Measurements from ENCODE around the gene LRP11. TPM values are rescaled to one million over a fixed set of nuclear protein-coding genes. Genes with fewer than 3 reads are reported as not detected.

LRP11 gene
- polyA plus RNA-seq, 2 of the 4 experiments (the other 2 are of a cell fraction), result 48.9 to 57.7 TPM

DNA sequence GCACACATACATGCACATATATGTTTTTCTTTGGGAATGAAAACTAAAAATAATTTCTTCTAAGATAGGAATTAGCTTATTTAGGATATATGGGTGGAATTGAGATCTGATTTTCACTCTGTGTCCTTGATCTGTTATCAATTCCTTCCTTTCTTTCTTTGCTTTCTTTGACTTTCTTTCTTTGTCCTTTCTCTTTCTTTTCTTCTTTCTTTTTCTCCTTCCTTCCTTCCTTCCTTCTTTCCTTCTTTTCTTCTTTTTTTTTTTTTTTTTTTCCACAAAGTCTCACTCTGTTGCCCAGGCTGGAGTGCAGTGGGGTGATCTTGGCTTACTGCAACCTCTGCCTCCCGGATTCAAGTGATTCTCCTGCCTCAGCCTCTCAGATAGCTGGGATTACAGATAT lies 86.5 kb downstream of the LRP11 start:
- FAIRE-seq (no peak), DNase-seq (ENCODE audit: low read depth in 1 of 2, low spot score in 1 of 2) (no peak), ATAC-seq (no peak)
- Histone ChIP-seq H3K4me1 (no peaks in the 10 kb centered on the region), H3K4me3 (no peak overlapping the region), H3K9me3 (no peaks in the 10 kb centered on the region), H3K4me2 (no peak overlapping the region), H3K27ac (no peak overlapping the region)
- ChIA-PET POLR2A (no interaction called here), CTCF (no interaction called here)
- no CpG with 5 or more reads among the region's 1 CpG for WGBS (ENCODE audit: missing lambda C conversion rate)
- no peak for TF ChIP-seq RARB (CRISPR knock-in tag; IDR thresholded peaks at IDR 0.05)
- TF ChIP-seq EP300 (IDR thresholded peaks at IDR 0.05), result no peak
- TF ChIP-seq ESRRA (IDR thresholded peaks at IDR 0.05; ENCODE audit: borderline replicate concordance, low read length), result no peak
- no peak for TF ChIP-seq SMC3 (IDR thresholded peaks at IDR 0.05)
- no peak for TF ChIP-seq FOSB (CRISPR knock-in tag; IDR thresholded peaks at IDR 0.05)
- TF ChIP-seq, protein P1, sequence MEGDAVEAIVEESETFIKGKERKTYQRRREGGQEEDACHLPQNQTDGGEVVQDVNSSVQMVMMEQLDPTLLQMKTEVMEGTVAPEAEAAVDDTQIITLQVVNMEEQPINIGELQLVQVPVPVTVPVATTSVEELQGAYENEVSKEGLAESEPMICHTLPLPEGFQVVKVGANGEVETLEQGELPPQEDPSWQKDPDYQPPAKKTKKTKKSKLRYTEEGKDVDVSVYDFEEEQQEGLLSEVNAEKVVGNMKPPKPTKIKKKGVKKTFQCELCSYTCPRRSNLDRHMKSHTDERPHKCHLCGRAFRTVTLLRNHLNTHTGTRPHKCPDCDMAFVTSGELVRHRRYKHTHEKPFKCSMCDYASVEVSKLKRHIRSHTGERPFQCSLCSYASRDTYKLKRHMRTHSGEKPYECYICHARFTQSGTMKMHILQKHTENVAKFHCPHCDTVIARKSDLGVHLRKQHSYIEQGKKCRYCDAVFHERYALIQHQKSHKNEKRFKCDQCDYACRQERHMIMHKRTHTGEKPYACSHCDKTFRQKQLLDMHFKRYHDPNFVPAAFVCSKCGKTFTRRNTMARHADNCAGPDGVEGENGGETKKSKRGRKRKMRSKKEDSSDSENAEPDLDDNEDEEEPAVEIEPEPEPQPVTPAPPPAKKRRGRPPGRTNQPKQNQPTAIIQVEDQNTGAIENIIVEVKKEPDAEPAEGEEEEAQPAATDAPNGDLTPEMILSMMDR (IDR thresholded peaks at IDR 0.05), result no peak
- no peak for TF ChIP-seq HOXB5 (CRISPR knock-in tag; IDR thresholded peaks at IDR 0.05)
- TF ChIP-seq, protein P2, sequence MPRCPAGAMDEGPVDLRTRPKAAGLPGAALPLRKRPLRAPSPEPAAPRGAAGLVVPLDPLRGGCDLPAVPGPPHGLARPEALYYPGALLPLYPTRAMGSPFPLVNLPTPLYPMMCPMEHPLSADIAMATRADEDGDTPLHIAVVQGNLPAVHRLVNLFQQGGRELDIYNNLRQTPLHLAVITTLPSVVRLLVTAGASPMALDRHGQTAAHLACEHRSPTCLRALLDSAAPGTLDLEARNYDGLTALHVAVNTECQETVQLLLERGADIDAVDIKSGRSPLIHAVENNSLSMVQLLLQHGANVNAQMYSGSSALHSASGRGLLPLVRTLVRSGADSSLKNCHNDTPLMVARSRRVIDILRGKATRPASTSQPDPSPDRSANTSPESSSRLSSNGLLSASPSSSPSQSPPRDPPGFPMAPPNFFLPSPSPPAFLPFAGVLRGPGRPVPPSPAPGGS (IDR thresholded peaks at IDR 0.05), result no peak
- TF ChIP-seq ZFP36 (IDR thresholded peaks at IDR 0.05; ENCODE audit: borderline replicate concordance, partially characterized antibody), result no peak
- TF ChIP-seq RAD21 (conservative IDR thresholded peaks at IDR 0.05 in 1 of 2, IDR thresholded peaks at IDR 0.05 in 1 of 2), result no peak
- TF ChIP-seq JUN (IDR thresholded peaks at IDR 0.05), result no peak
- no peak for TF ChIP-seq GATA3 (IDR thresholded peaks at IDR 0.05; ENCODE audit: borderline replicate concordance)
- no peak for TF ChIP-seq NFE2L2 (conservative IDR thresholded peaks at IDR 0.05; ENCODE audit: low read length)
- no peak for TF ChIP-seq JUNB (IDR thresholded peaks at IDR 0.05)
- no peak for TF ChIP-seq FOSL2 (IDR thresholded peaks at IDR 0.05)
- TF ChIP-seq FOSL2 (CRISPR knock-in tag; IDR thresholded peaks at IDR 0.05), result no peak
- no peak for TF ChIP-seq POLR2A (IDR thresholded peaks at IDR 0.05; ENCODE audit: low read length)

DNA sequence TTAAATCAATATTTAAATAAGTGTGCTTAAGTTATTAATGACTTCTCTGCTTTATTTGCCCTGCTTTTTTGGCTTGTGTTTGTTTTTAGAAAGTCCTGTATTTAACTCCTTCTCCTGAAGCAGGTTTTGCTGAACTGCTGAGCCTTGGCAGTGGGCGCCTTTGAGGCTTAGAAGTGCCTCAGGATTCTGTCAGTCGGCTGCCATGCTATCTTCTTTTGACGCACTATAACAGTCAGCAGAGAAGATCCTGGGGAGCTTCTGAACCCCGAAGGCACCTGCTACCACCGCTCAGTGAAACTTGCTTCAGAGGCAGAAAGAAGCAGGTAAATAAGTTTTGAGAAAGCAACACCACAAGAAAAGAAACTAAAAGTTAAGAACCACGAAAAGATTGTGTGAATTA lies 92.2 kb downstream of the LRP11 start:
- ChIA-PET CTCF (no interaction called here), POLR2A (no interaction called here)
- DNase-seq (ENCODE audit: low read depth in 1 of 2, low spot score in 1 of 2) (no peak), ATAC-seq (no peak), FAIRE-seq (no peak)
- no peaks in the 10 kb centered on the region for H3K9me3 ChIP-seq
- no peak overlapping the region for H3K4me2 ChIP-seq
- H3K4me3 ChIP-seq, result no peak overlapping the region
- 91% methylated on average over 6 of the region's 6 CpGs for WGBS (ENCODE audit: missing lambda C conversion rate)
- no peak overlapping the region for H3K27ac ChIP-seq
- peaks cover 5% of the 10 kb centered on the region; the same call in 1 of the 3 replicates for H3K4me1 ChIP-seq
- no peak for TF ChIP-seq GATA3 (IDR thresholded peaks at IDR 0.05; ENCODE audit: borderline replicate concordance)
- TF ChIP-seq, protein P1 (IDR thresholded peaks at IDR 0.05), result no peak
- TF ChIP-seq EP300 (IDR thresholded peaks at IDR 0.05), result no peak
- TF ChIP-seq, protein P3, sequence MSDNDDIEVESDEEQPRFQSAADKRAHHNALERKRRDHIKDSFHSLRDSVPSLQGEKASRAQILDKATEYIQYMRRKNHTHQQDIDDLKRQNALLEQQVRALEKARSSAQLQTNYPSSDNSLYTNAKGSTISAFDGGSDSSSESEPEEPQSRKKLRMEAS (IDR thresholded peaks at IDR 0.05), result no peak
- no peak for TF ChIP-seq KDM1A (IDR thresholded peaks at IDR 0.05; ENCODE audit: low read depth)
- TF ChIP-seq RFX5 (IDR thresholded peaks at IDR 0.05), result no peak
- TF ChIP-seq CBX8 (IDR thresholded peaks at IDR 0.05), result no peak
- no peak for TF ChIP-seq NFE2L2 (conservative IDR thresholded peaks at IDR 0.05; ENCODE audit: low read length)
- TF ChIP-seq NPAS2 (CRISPR knock-in tag; IDR thresholded peaks at IDR 0.05; ENCODE audit: borderline replicate concordance), result no peak
- TF ChIP-seq FOSL2 (IDR thresholded peaks at IDR 0.05), result no peak
- TF ChIP-seq FOSL2 (CRISPR knock-in tag; IDR thresholded peaks at IDR 0.05), result no peak
- TF ChIP-seq CHD4 (IDR thresholded peaks at IDR 0.05; ENCODE audit: borderline replicate concordance), result no peak
- no peak for TF ChIP-seq FOSB (CRISPR knock-in tag; IDR thresholded peaks at IDR 0.05)
- TF ChIP-seq RARB (CRISPR knock-in tag; IDR thresholded peaks at IDR 0.05), result no peak
- no peak for TF ChIP-seq RAD21 (conservative IDR thresholded peaks at IDR 0.05 in 1 of 2, IDR thresholded peaks at IDR 0.05 in 1 of 2)
- no peak for TF ChIP-seq FOXS1 (CRISPR knock-in tag; IDR thresholded peaks at IDR 0.05)

All from A549 (cell line).